ENCODE measurements around the gene DOCK7.

The DOCK7 gene

GRCh38 chr1:62523860-62524259 is 164.3 kb downstream of the DOCK7 start:
- H3K4me3 ChIP-seq (ENCODE audit: low read depth, low read length) = no peak overlapping the region
- TF ChIP-seq, protein P1, sequence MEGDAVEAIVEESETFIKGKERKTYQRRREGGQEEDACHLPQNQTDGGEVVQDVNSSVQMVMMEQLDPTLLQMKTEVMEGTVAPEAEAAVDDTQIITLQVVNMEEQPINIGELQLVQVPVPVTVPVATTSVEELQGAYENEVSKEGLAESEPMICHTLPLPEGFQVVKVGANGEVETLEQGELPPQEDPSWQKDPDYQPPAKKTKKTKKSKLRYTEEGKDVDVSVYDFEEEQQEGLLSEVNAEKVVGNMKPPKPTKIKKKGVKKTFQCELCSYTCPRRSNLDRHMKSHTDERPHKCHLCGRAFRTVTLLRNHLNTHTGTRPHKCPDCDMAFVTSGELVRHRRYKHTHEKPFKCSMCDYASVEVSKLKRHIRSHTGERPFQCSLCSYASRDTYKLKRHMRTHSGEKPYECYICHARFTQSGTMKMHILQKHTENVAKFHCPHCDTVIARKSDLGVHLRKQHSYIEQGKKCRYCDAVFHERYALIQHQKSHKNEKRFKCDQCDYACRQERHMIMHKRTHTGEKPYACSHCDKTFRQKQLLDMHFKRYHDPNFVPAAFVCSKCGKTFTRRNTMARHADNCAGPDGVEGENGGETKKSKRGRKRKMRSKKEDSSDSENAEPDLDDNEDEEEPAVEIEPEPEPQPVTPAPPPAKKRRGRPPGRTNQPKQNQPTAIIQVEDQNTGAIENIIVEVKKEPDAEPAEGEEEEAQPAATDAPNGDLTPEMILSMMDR (IDR thresholded peaks at IDR 0.05; ENCODE audit: low read depth, low read length) = no peak

GRCh38 chr1:62516600-62516999 is 171.6 kb downstream of the DOCK7 start:
- H3K4me3 ChIP-seq (ENCODE audit: low read depth, low read length) = no peak overlapping the region
- TF ChIP-seq, protein P1 (IDR thresholded peaks at IDR 0.05; ENCODE audit: low read depth, low read length) = no peak

DNA sequence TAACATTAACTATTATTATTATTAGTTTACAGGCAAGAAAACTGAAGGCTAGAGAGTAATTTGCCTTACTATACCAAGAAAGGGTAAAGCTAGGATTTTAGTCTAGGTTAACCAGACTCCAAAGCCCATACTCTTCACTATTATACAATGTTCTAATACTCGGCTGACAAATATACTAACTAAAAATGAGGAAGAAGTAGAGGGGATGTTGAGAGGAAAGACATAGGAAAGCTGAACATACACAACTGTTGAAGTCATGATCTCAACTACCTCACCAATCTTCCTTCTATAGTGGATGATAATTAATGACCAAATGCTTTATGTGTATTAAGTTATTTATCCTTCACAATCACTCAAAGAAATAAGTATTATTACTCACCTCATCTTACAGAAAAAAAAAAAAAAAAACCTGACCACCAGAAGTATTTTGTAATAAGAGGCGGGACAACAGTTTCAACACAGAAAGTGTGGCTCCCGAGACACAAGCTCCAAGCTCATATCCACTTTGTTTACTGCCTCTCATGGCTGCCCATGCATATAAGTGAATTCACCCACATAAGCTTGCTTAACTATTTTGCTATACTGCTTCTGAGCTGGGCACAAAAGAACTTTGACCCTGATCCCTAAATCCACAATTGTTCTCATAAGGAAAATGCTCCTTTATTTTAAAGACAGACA is 173.3 kb downstream of the DOCK7 start:
- TF ChIP-seq, protein P1 (IDR thresholded peaks at IDR 0.05; ENCODE audit: low read depth, low read length) = no peak
- no peak overlapping the region for H3K4me3 ChIP-seq (ENCODE audit: low read depth, low read length)

DNA sequence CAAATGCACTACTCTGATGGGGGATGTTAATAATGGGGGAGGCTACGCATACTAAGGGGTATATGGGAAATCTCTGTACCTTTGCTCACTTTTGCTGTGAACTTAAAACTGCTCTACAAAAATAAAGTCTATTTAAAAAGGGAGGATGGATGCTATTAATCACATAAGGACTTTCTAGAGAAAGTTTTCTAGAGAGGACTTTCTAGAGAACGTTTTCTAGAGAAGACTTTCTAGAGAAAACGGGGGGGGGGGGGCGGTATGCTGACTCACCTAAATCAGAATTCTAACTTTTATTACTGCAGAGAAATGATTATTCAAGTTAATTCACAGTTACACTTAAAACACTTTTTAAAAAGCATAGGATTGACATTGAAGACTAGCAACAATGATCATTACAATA is 175.2 kb downstream of the DOCK7 start:
- H3K4me3 ChIP-seq (ENCODE audit: low read depth, low read length) = no peak overlapping the region
- TF ChIP-seq, protein P1 (IDR thresholded peaks at IDR 0.05; ENCODE audit: low read depth, low read length) = no peak

DNA sequence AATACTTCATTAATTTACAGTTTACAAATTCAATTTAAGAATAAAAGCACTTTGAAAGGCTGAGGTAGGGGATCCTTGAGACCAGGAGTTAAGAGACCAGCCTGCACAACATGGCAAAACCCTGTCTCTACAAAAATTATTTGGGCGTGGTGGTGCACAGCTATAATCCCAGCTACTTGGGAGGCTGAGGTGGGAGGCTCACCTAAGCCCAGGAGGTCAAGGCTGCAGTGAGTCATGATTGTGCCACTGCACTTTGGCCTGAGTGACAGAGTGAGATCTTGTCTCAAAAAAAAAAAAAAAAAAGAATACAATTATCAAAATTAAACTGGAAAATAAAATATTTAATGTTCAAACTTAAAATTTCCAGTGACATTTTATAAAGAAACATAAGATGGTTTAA is 179.2 kb downstream of the DOCK7 start:
- TF ChIP-seq, protein P1 (IDR thresholded peaks at IDR 0.05; ENCODE audit: low read depth, low read length) = no peak
- no peak overlapping the region for H3K4me3 ChIP-seq (ENCODE audit: low read depth, low read length)

- H3K4me3 ChIP-seq (ENCODE audit: low read depth, low read length) = no peak overlapping the region
- TF ChIP-seq, protein P1 (IDR thresholded peaks at IDR 0.05; ENCODE audit: low read depth, low read length) = peak; percentile 37; the same call in 1 of the 2 replicates
Measured at GRCh38 chr1:62508187-62508758, 179.9 kb downstream of the DOCK7 start.

GRCh38 chr1:62500210-62500609 is 188.0 kb downstream of the DOCK7 start:
- no peak overlapping the region for H3K4me3 ChIP-seq (ENCODE audit: low read depth, low read length)
- TF ChIP-seq, protein P1 (IDR thresholded peaks at IDR 0.05; ENCODE audit: low read depth, low read length) = no peak

Data from WI38 (cell line).